B cell (primary cell): ENCODE data around the gene LNX1. TPM values are rescaled to one million over a fixed set of nuclear protein-coding genes. Genes with fewer than 3 reads are reported as not detected.

ENCODE experiments used
- ATAC-seq: fragments of 200-7000 bp; cut with Tn5 transposase; one replicate; pipeline ENCODE4 v1.10.0; 2021; ENCODE audit warnings: low read depth, mild to moderate bottlenecking, moderate number of reproducible peaks, moderate library complexity
- CTCF ChIA-PET: fragments of 350-600 bp; sonication (Branson Sonifier 250); formaldehyde crosslinking; loops from one replicate; lab custom pipeline; 2021; ENCODE audit warnings: antibody characterized with exemption, inconsistent platforms; lab: Charles Lee
- POLR2A ChIA-PET: fragments of 350-600 bp; sonication (Branson Sonifier 250); formaldehyde crosslinking; loops from one replicate; lab custom pipeline; 2021; ENCODE audit warnings: antibody characterized with exemption; lab: Charles Lee
- DNase-seq: peaks from one replicate; pipeline ENCODE4 v3.0.0; 2013
- H2AFZ ChIP-seq: 2 replicates; pipeline ENCODE4 v1.6.1; 2012; ENCODE audit warnings: mild to moderate bottlenecking, low read depth, low read length; ENCODE audit not compliant: insufficient read depth, poor library complexity, severe bottlenecking
- H3K27ac ChIP-seq, 2 donors: 1 replicate in 1 of 2; 2 replicates in 1 of 2; pipeline ENCODE4 v1.5.1; 2012 to 2013; ENCODE audit warnings: low read length in 2 of 2, mild to moderate bottlenecking in 2 of 2, moderate library complexity in 1 of 2
- H3K27me3 ChIP-seq, 4 experiments: fragments of 200-600 bp in 1 of 4; sonication (generic) in 1 of 4; replicated peaks in 1 of 4; 1 replicate in 2 of 4; 2 replicates in 2 of 4; pipeline versions ENCODE4 v1.6.1 to v1.7.0; 2013 to 2016; ENCODE audit warnings: low read length in 3 of 4, mild to moderate bottlenecking in 2 of 4, mixed read lengths in 1 of 4, moderate library complexity in 1 of 4; ENCODE audit not compliant: insufficient read depth in 4 of 4, control insufficient read depth in 3 of 4; ENCODE audit errors: control extremely low read depth in 1 of 4
- H3K36me3 ChIP-seq, 2 experiments: replicated peaks in 1 of 2; 1 replicate in 1 of 2; 2 replicates in 1 of 2; pipeline versions ENCODE4 v1.6.1 to v1.7.1; 2013; ENCODE audit warnings: low read length in 1 of 2; ENCODE audit not compliant: insufficient read depth in 2 of 2, control insufficient read depth in 1 of 2; ENCODE audit errors: control extremely low read depth in 1 of 2, extremely low read depth in 1 of 2
- H3K4me1 ChIP-seq, 2 donors: fragments of 200-600 bp in 1 of 2; sonication (generic) in 1 of 2; 1 replicate in 1 of 2; 2 replicates in 1 of 2; pipeline versions ENCODE4 v1.5.1 to v1.6.1; 2013 to 2017; ENCODE audit warnings: low read length in 2 of 2; ENCODE audit not compliant: control insufficient read depth in 2 of 2, insufficient read depth in 2 of 2
- H3K4me2 ChIP-seq: replicated peaks from 2 replicates; pipeline ENCODE3; 2012; ENCODE audit warnings: mild to moderate bottlenecking, low read depth, low read length; ENCODE audit not compliant: poor library complexity, severe bottlenecking
- H3K4me3 ChIP-seq, 5 experiments: fragments of 200-600 bp in 1 of 5; sonication (generic) in 1 of 5; 1 replicate in 3 of 5; 2 replicates in 2 of 5; pipeline versions ENCODE4 v1.5.1 to v1.7.0; 2011 to 2016; ENCODE audit warnings: low read length in 4 of 5, mild to moderate bottlenecking in 4 of 5, low read depth in 2 of 5, control low read depth in 1 of 5, moderate library complexity in 1 of 5; ENCODE audit not compliant: insufficient read depth in 1 of 5; ENCODE audit errors: control extremely low read depth in 1 of 5, extremely low read depth in 1 of 5
- H3K79me2 ChIP-seq: fragments of 200-600 bp; sonication (generic); one replicate; pipeline ENCODE4 v1.6.0; 2016; ENCODE audit warnings: low read length; ENCODE audit not compliant: control insufficient read depth, insufficient read depth
- H3K9ac ChIP-seq: fragments of 200-600 bp; sonication (generic); 2 replicates; pipeline ENCODE4 v1.6.1; 2017; ENCODE audit warnings: mild to moderate bottlenecking, low read length, moderate library complexity
- H3K9me3 ChIP-seq, 3 donors: one replicate each; pipeline versions ENCODE4 v1.6.1 to v1.7.1; 2013; ENCODE audit warnings: low read length in 2 of 3; ENCODE audit not compliant: control insufficient read depth in 2 of 3, insufficient read depth in 1 of 3; ENCODE audit errors: control extremely low read depth in 1 of 3
- H4K20me1 ChIP-seq: 2 replicates; pipeline ENCODE4 v1.6.0; 2012; ENCODE audit warnings: mild to moderate bottlenecking, low read length; ENCODE audit not compliant: insufficient read depth, control insufficient read depth, poor library complexity, severe bottlenecking
- H3K27ac Mint-ChIP-seq: one replicate; pipeline ENCODE4 v1.8.0; 2021; ENCODE audit warnings: mixed read lengths
- H3K27me3 Mint-ChIP-seq: one replicate; pipeline ENCODE4 v1.8.0; 2021; ENCODE audit warnings: mixed read lengths
- H3K4me1 Mint-ChIP-seq: one replicate; pipeline ENCODE4 v1.8.0; 2021; ENCODE audit warnings: mixed read lengths
- H3K4me3 Mint-ChIP-seq: one replicate; pipeline ENCODE4 v1.8.0; 2021; ENCODE audit warnings: mixed read lengths
- H3K9me3 Mint-ChIP-seq: one replicate; pipeline ENCODE4 v1.8.0; 2022; ENCODE audit warnings: mixed read lengths; ENCODE audit not compliant: insufficient read depth
- EZH2 ChIP-seq: IDR thresholded peaks from 2 replicates; pipeline ENCODE4 v1.6.1; 2012; ENCODE audit warnings: borderline replicate concordance, low read depth, mild to moderate bottlenecking, moderate library complexity, low read length; ENCODE audit not compliant: insufficient read depth, poor library complexity, severe bottlenecking
- WGBS: methylation state at CpG from one replicate; pipeline ENCODE4 v1.1.5; 2013; ENCODE audit warnings: missing lambda C conversion rate; ENCODE audit not compliant: insufficient coverage; 5-methylcytosine and 5-hydroxymethylcytosine counted together
- intact Hi-C: fragments of 100-400 bp; cut with micrococcal nuclease; formaldehyde crosslinking; loops from one replicate; pipeline ENCODE4 v1.10.0; 2022
- polyA plus RNA-seq: library from polyadenylated mRNA; depleted of rRNA; stranded (reverse); fragments of >200 nt; gene quantifications from 2 replicates; pipeline ENCODE4 v1.2.3, GENCODE V29; 2012
- total RNA-seq, 2 donors: library from RNA; stranded (reverse); fragments of 120-200 nt in 1 of 2; gene quantifications; 1 replicate in 1 of 2; 2 replicates in 1 of 2; pipeline versions ENCODE4 v1.2.3 to v1.2.4, GENCODE V29; 2013 to 2022
- TF ChIP-seq, protein P1 (sequence below): fragments of 200-600 bp; IDR thresholded peaks from one replicate; pipeline ENCODE4 v1.8.0; 2022; ENCODE audit warnings: antibody characterized with exemption, mild to moderate bottlenecking

LNX1 gene
- total and polyA plus RNA-seq, 2 donors (not counting 1 experiment from before 2014, with no cell fraction given) = not detected

DNA sequence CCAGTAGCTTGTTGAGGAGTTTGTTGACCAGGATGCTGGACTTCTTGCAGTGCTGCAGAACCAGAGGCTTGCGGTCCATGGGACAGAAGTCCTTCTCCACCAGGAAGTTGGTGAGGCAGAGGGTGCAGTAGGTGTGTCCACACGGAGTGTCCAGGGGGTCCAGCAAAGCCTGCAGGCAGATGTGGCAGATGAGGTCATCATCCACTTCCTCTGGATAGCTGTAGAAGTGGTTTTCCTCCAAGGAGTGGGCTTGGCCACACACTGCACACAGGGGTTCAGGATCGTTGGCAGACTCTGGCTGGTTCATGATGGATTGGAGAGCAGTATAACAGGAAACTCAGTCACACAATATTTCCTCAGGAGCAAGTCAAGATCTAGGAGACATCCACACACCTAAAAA is 17.6 kb downstream of the LNX1 start:
- H3K9ac ChIP-seq = no peak overlapping the region
- no peak for ATAC-seq

GRCh38 chr4:53572600-53572994 is 18.7 kb downstream of the LNX1 start:
- H3K4me1 Mint-ChIP-seq = no peaks in the 10 kb centered on the region
- H3K27me3 Mint-ChIP-seq = no peaks in the 10 kb centered on the region
- no peaks in the 10 kb centered on the region for H3K9me3 Mint-ChIP-seq

More for the DNA sequence above, 17.6 kb downstream of the LNX1 start:
- ChIA-PET CTCF (no interaction called here), POLR2A (no interaction called here)
- Mint-ChIP-seq H3K4me3 (no peak overlapping the region), H3K27ac (no peak overlapping the region), H3K27me3 (no peaks in the 10 kb centered on the region), H3K4me1 (no peaks in the 10 kb centered on the region), H3K9me3 (no peaks in the 10 kb centered on the region)
- no peaks in the 10 kb centered on the region for H3K27me3 ChIP-seq
- no peak overlapping the region for H3K4me3 ChIP-seq
- no peaks in the 10 kb centered on the region for H3K4me1 ChIP-seq
- no peak for DNase-seq
- H3K4me2 ChIP-seq = no peak overlapping the region
- no peak overlapping the region for H3K27ac ChIP-seq
- TF ChIP-seq EZH2 = no peak
- TF ChIP-seq, protein P1, sequence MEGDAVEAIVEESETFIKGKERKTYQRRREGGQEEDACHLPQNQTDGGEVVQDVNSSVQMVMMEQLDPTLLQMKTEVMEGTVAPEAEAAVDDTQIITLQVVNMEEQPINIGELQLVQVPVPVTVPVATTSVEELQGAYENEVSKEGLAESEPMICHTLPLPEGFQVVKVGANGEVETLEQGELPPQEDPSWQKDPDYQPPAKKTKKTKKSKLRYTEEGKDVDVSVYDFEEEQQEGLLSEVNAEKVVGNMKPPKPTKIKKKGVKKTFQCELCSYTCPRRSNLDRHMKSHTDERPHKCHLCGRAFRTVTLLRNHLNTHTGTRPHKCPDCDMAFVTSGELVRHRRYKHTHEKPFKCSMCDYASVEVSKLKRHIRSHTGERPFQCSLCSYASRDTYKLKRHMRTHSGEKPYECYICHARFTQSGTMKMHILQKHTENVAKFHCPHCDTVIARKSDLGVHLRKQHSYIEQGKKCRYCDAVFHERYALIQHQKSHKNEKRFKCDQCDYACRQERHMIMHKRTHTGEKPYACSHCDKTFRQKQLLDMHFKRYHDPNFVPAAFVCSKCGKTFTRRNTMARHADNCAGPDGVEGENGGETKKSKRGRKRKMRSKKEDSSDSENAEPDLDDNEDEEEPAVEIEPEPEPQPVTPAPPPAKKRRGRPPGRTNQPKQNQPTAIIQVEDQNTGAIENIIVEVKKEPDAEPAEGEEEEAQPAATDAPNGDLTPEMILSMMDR = no peak
- no peaks in the 10 kb centered on the region for H4K20me1 ChIP-seq
- H3K9me3 ChIP-seq = peaks cover 0 to 8% (median 0%) of the 10 kb centered on the region in 3 donors
- H3K36me3 ChIP-seq = no peaks in the 10 kb centered on the region
- H2AFZ ChIP-seq = no peak overlapping the region
- 88% methylated on average over 2 of the region's 3 CpGs for WGBS
- intact Hi-C loops = no loop called here
- H3K79me2 ChIP-seq = no peaks in the 10 kb centered on the region

More at GRCh38 chr4:53572600-53572994, 18.7 kb downstream of the LNX1 start:
- Histone ChIP-seq H3K9ac (no peak overlapping the region), H3K27me3 (no peaks in the 10 kb centered on the region), H4K20me1 (no peaks in the 10 kb centered on the region), H3K79me2 (no peaks in the 10 kb centered on the region), H3K4me3 (no peak overlapping the region), H3K36me3 (no peaks in the 10 kb centered on the region), H3K4me2 (no peak overlapping the region), H2AFZ (no peak overlapping the region), H3K9me3 (peaks cover 0 to 8% (median 0%) of the 10 kb centered on the region in 3 donors), H3K4me1 (no peaks in the 10 kb centered on the region), H3K27ac (no peak overlapping the region)
- TF ChIP-seq, protein P1 = no peak
- no peak for TF ChIP-seq EZH2
- Mint-ChIP-seq H3K27ac (no peak overlapping the region), H3K4me3 (no peak overlapping the region)
- WGBS = no CpG with 5 or more reads among the region's 2 CpGs
- DNase-seq (no peak), ATAC-seq (no peak)
- ChIA-PET CTCF (no interaction called here), POLR2A (no interaction called here)
- intact Hi-C loops = no loop called here
